K562 (cell line): ENCODE data around the gene SLC16A1.

Experiments used
- CBFB ChIP-seq: sonication (generic); formaldehyde crosslinking; IDR thresholded peaks from 2 replicates; pipeline ENCODE4 v1.4.0; 2020; ENCODE audit warnings: mild to moderate bottlenecking, missing genetic modification reagents
- CHD7 ChIP-seq: fragments of 200-600 bp; sonication (generic); IDR thresholded peaks from one replicate; pipeline ENCODE4 v1.6.1; 2012; ENCODE audit warnings: mild to moderate bottlenecking, low read depth, low read length, inconsistent platforms
- EZH2 ChIP-seq: IDR thresholded peaks from 2 replicates; pipeline ENCODE4 v1.6.1; 2012; ENCODE audit warnings: low read depth, mild to moderate bottlenecking, inconsistent platforms, low read length, borderline replicate concordance
- NFYB ChIP-seq: IDR thresholded peaks from 2 replicates; pipeline ENCODE4 v1.6.1; 2011; ENCODE audit warnings: mild to moderate bottlenecking, moderate library complexity; ENCODE audit not compliant: insufficient read length; ENCODE audit errors: extremely low read depth
- POLR2A ChIP-seq: fragments of 450-650 bp; conservative IDR thresholded peaks from 2 replicates; pipeline ENCODE4 v1.6.1; 2016
- RBM25 ChIP-seq: fragments of 200-400 bp; formaldehyde crosslinking; IDR thresholded peaks from 2 replicates; pipeline ENCODE4 v1.6.1; 2018; ENCODE audit warnings: low read length, low read depth, moderate library complexity; ENCODE audit not compliant: severe bottlenecking
- SMAD3 ChIP-seq: fragments of 450-650 bp; formaldehyde crosslinking; conservative IDR thresholded peaks from 2 replicates; pipeline ENCODE4 v1.4.0; 2020; ENCODE audit warnings: mild to moderate bottlenecking
- SP1 ChIP-seq: sonication (generic); formaldehyde crosslinking; IDR thresholded peaks from 2 replicates; pipeline ENCODE4 v1.8.1; 2022; ENCODE audit warnings: mild to moderate bottlenecking, missing genetic modification reagents
- TRIM24 ChIP-seq, 2 experiments: fragments of 450-650 bp; IDR thresholded peaks; 2 replicates each; pipeline ENCODE4 v1.6.1; 2016
- ZNF175 ChIP-seq: fragments of 200-800 bp; sonication (Bioruptor generic); IDR thresholded peaks from 2 replicates; pipeline ENCODE4 v1.6.1; 2016; ENCODE audit warnings: low read depth, mild to moderate bottlenecking, missing genetic modification characterization, missing compliant biosample characterization
- ZSCAN29 ChIP-seq: fragments of 450-650 bp; IDR thresholded peaks from 2 replicates; pipeline ENCODE4 v1.6.1; 2017
- TF ChIP-seq, protein P1 (sequence below), 2 experiments: fragments of 450-650 bp; formaldehyde crosslinking in 1 of 2; IDR thresholded peaks; 2 replicates each; pipeline versions ENCODE4 v1.4.0 to v1.6.1; 2014 to 2020; ENCODE audit warnings: mild to moderate bottlenecking in 2 of 2, borderline replicate concordance in 1 of 2, low read depth in 1 of 2

DNA sequence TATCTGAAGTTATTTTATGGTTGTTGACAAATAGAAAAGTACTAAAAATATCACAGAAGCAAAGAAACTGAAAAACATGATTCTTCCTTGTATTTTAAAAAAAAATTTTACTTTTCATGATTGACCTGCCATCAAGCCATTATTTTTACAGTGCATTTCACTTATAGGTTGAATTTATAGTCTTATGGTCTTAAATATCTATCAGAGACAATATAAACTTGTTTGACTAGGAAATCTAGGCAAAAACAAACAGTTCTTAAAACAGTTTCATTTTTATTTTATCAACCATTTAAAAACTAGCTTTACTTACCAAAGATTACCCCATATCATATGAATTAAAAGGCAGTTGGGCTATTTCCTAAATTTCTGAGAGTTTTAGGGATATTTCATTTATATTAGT lies 59.2 kb downstream of the SLC16A1 start:
- TF ChIP-seq SP1 (CRISPR knock-in tag) (no peak), ZNF175 (CRISPR knock-in tag) (no peak), POLR2A (no peak), CBFB (no peak), EZH2 (no peak), NFYB (no peak), CHD7 (no peak), SMAD3 (CRISPR knock-in tag) (no peak), RBM25 (no peak), TRIM24 (IDR thresholded peaks at IDR 0.05) (no peak), ZSCAN29 (no peak)
- TF ChIP-seq, protein P1, sequence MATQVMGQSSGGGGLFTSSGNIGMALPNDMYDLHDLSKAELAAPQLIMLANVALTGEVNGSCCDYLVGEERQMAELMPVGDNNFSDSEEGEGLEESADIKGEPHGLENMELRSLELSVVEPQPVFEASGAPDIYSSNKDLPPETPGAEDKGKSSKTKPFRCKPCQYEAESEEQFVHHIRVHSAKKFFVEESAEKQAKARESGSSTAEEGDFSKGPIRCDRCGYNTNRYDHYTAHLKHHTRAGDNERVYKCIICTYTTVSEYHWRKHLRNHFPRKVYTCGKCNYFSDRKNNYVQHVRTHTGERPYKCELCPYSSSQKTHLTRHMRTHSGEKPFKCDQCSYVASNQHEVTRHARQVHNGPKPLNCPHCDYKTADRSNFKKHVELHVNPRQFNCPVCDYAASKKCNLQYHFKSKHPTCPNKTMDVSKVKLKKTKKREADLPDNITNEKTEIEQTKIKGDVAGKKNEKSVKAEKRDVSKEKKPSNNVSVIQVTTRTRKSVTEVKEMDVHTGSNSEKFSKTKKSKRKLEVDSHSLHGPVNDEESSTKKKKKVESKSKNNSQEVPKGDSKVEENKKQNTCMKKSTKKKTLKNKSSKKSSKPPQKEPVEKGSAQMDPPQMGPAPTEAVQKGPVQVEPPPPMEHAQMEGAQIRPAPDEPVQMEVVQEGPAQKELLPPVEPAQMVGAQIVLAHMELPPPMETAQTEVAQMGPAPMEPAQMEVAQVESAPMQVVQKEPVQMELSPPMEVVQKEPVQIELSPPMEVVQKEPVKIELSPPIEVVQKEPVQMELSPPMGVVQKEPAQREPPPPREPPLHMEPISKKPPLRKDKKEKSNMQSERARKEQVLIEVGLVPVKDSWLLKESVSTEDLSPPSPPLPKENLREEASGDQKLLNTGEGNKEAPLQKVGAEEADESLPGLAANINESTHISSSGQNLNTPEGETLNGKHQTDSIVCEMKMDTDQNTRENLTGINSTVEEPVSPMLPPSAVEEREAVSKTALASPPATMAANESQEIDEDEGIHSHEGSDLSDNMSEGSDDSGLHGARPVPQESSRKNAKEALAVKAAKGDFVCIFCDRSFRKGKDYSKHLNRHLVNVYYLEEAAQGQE (IDR thresholded peaks at IDR 0.05; ENCODE audit: borderline replicate concordance), result no peak
- TF ChIP-seq, protein P1 (CRISPR knock-in tag; IDR thresholded peaks at IDR 0.05; ENCODE audit: low read depth), result no peak
